Measurements from ENCODE around the gene LIN28A.

LIN28A gene

GRCh38 chr1:26395754-26396153 is 14.9 kb upstream of the LIN28A start:
- H3K9ac ChIP-seq, result no peak overlapping the region
- 0 out of 20 replicates have a peak, but pooled peaks cover 0 to 3% (median 0%) of the 10 kb centered on the region in 10 experiments for H3K4me1 ChIP-seq
- H3K27ac ChIP-seq, result no peak overlapping the region
- no peak for TF ChIP-seq Cebpa-rat (IDR thresholded peaks at IDR 0.05)
- H3K36me3 ChIP-seq, result no peaks in the 10 kb centered on the region
- no peak overlapping the region for H3K4me3 ChIP-seq
- H3K27me3 ChIP-seq, result no peaks in the 10 kb centered on the region
- H3K4me2 ChIP-seq, result no peak overlapping the region
- H4K20me1 ChIP-seq, result no peaks in the 10 kb centered on the region
- H3K9me3 ChIP-seq (replicated peaks in 1 of 11), result no peaks in the 10 kb centered on the region

- Histone ChIP-seq H3K4me3 (no peak overlapping the region), H3K27ac (no peak overlapping the region), H3K27me3 (peaks cover 0 to 5% (median 0%) of the 10 kb centered on the region in 11 experiments; a peak in 1 of 22 replicates), H3K36me3 (no peaks in the 10 kb centered on the region), H3K9ac (no peak overlapping the region), H3K4me2 (no peak overlapping the region), H3K9me3 (replicated peaks in 1 of 11) (no peaks in the 10 kb centered on the region), H3K4me1 (no peaks in the 10 kb centered on the region), H4K20me1 (no peaks in the 10 kb centered on the region)
- TF ChIP-seq Cebpa-rat (IDR thresholded peaks at IDR 0.05), result no peak
These were observed 11.6 kb upstream of the LIN28A start for GRCh38 chr1:26399034-26399433.

GRCh38 chr1:26401891-26402290 is 8.7 kb upstream of the LIN28A start:
- H3K4me1 ChIP-seq, result no peaks in the 10 kb centered on the region
- no peaks in the 10 kb centered on the region for H4K20me1 ChIP-seq
- H3K36me3 ChIP-seq, result no peaks in the 10 kb centered on the region
- H3K9ac ChIP-seq, result no peak overlapping the region
- no peak overlapping the region for H3K27ac ChIP-seq
- no peak overlapping the region for H3K4me3 ChIP-seq
- H3K9me3 ChIP-seq (replicated peaks in 1 of 11), result no peaks in the 10 kb centered on the region
- H3K4me2 ChIP-seq, result no peak overlapping the region
- no peak for TF ChIP-seq Cebpa-rat (IDR thresholded peaks at IDR 0.05)
- H3K27me3 ChIP-seq, result peaks cover 0 to 10% (median 0%) of the 10 kb centered on the region in 11 experiments; a peak in 1 of 22 replicates

GRCh38 chr1:26403656-26404055 is 7.0 kb upstream of the LIN28A start:
- Histone ChIP-seq H3K4me2 (no peak overlapping the region), H4K20me1 (no peaks in the 10 kb centered on the region), H3K36me3 (no peaks in the 10 kb centered on the region), H3K9me3 (replicated peaks in 1 of 11) (no peaks in the 10 kb centered on the region), H3K4me3 (no peak overlapping the region), H3K27me3 (peaks cover 2 to 14% (median 6%) of the 10 kb centered on the region in 11 experiments), H3K4me1 (no peaks in the 10 kb centered on the region), H3K27ac (no peak overlapping the region), H3K9ac (no peak overlapping the region)
- no peak for TF ChIP-seq Cebpa-rat (IDR thresholded peaks at IDR 0.05)

- Histone ChIP-seq H3K4me2 (no peak overlapping the region), H3K4me3 (no peak overlapping the region)
These were observed 6.0 kb upstream of the LIN28A start for GRCh38 chr1:26404641-26405040.

GRCh38 chr1:26405281-26405915 is 5.2 kb upstream of the LIN28A start:
- Histone ChIP-seq H3K36me3 (no peaks in the 10 kb centered on the region), H3K4me2 (no peak overlapping the region), H3K4me1 (peaks cover 0 to 5% (median 0%) of the 10 kb centered on the region in 10 experiments; a peak in 1 of 20 replicates), H3K4me3 (no peak overlapping the region), H3K9me3 (replicated peaks in 1 of 11) (peaks cover 0 to 9% (median 0%) of the 10 kb centered on the region in 11 experiments; a peak in 4 of 22 replicates), H3K27ac (no peak overlapping the region), H3K27me3 (peaks cover 19 to 32% (median 23%) of the 10 kb centered on the region in 11 experiments), H3K9ac (no peak overlapping the region), H4K20me1 (peaks cover 0 to 9% (median 0%) of the 10 kb centered on the region in 11 experiments; a peak in 4 of 22 replicates)
- TF ChIP-seq Cebpa-rat (IDR thresholded peaks at IDR 0.05), result no peak

More at GRCh38 chr1:26404641-26405040, 6.0 kb upstream of the LIN28A start:
- Histone ChIP-seq H3K36me3 (no peaks in the 10 kb centered on the region), H3K9me3 (replicated peaks in 1 of 11) (peaks cover 0 to 6% (median 0%) of the 10 kb centered on the region in 11 experiments; a peak in 4 of 22 replicates), H3K4me1 (peaks cover 0 to 5% (median 0%) of the 10 kb centered on the region in 10 experiments; a peak in 1 of 20 replicates), H3K27me3 (peaks cover 11 to 24% (median 15%) of the 10 kb centered on the region in 11 experiments), H3K27ac (no peak overlapping the region), H4K20me1 (peaks cover 0 to 9% (median 0%) of the 10 kb centered on the region in 11 experiments; a peak in 4 of 22 replicates), H3K9ac (no peak overlapping the region)
- no peak for TF ChIP-seq Cebpa-rat (IDR thresholded peaks at IDR 0.05)

GRCh38 chr1:26408604-26409003 is 2.0 kb upstream of the LIN28A start:
- Histone ChIP-seq H3K27ac (no peak overlapping the region), H3K4me2 (no peak overlapping the region), H3K36me3 (no peaks in the 10 kb centered on the region), H3K4me3 (no peak overlapping the region), H3K9ac (no peak overlapping the region), H3K9me3 (replicated peaks in 1 of 11) (peaks cover 0 to 20% (median 5%) of the 10 kb centered on the region in 11 experiments; a peak in 11 of 22 replicates), H3K27me3 (peaks cover 51 to 63% (median 55%) of the 10 kb centered on the region in 11 experiments), H3K4me1 (peaks cover 0 to 5% (median 0%) of the 10 kb centered on the region in 10 experiments; a peak in 1 of 20 replicates), H4K20me1 (peaks cover 0 to 20% (median 5%) of the 10 kb centered on the region in 11 experiments; a peak in 5 of 22 replicates)
- no peak for TF ChIP-seq Cebpa-rat (IDR thresholded peaks at IDR 0.05)

- Histone ChIP-seq H3K4me2 (0 out of 22 replicates have a peak overlapping the region, but pooled peaks of 1 of the 11 experiments have one; percentile 4), H3K4me3 (no peak overlapping the region), H3K27me3 (peaks cover 55 to 66% (median 62%) of the 10 kb centered on the region in 11 experiments)
These were observed 1.3 kb upstream of the LIN28A start for GRCh38 chr1:26409191-26409807.

GRCh38 chr1:26411624-26412074 is 1.0 kb downstream of the LIN28A start:
- Histone ChIP-seq H3K36me3 (no peaks in the 10 kb centered on the region), H3K27me3 (peaks cover 59 to 88% (median 72%) of the 10 kb centered on the region in 11 experiments), H3K4me2 (no peak overlapping the region), H3K27ac (no peak overlapping the region), H3K9me3 (replicated peaks in 1 of 11) (peaks cover 0 to 20% (median 5%) of the 10 kb centered on the region in 11 experiments; a peak in 11 of 22 replicates), H4K20me1 (peaks cover 0 to 20% (median 5%) of the 10 kb centered on the region in 11 experiments; a peak in 5 of 22 replicates), H3K9ac (no peak overlapping the region), H3K4me3 (no peak overlapping the region), H3K4me1 (peaks cover 0 to 5% (median 0%) of the 10 kb centered on the region in 10 experiments; a peak in 1 of 20 replicates)
- no peak for TF ChIP-seq Cebpa-rat (IDR thresholded peaks at IDR 0.05)

More at GRCh38 chr1:26409191-26409807, 1.3 kb upstream of the LIN28A start:
- no peaks in the 10 kb centered on the region for H3K36me3 ChIP-seq
- H4K20me1 ChIP-seq, result peaks cover 0 to 20% (median 5%) of the 10 kb centered on the region in 11 experiments; a peak in 5 of 22 replicates
- H3K9me3 ChIP-seq (replicated peaks in 1 of 11), result peaks cover 0 to 20% (median 5%) of the 10 kb centered on the region in 11 experiments; a peak in 11 of 22 replicates
- H3K4me1 ChIP-seq, result peaks cover 0 to 5% (median 0%) of the 10 kb centered on the region in 10 experiments; a peak in 1 of 20 replicates
- H3K27ac ChIP-seq, result no peak overlapping the region
- no peak for TF ChIP-seq Cebpa-rat (IDR thresholded peaks at IDR 0.05)
- H3K9ac ChIP-seq, result no peak overlapping the region

Data from BLaER1 treated with 17β-estradiol and CSF1 and Interleukin-3, amounts not matched to agents 10 nM and 100 nM (cell line).